Spinal cord (tissue), 10 donors: Measurements from ENCODE around the gene DENND2D. TPM values are rescaled to one million over a fixed set of nuclear protein-coding genes. Genes with fewer than 3 reads are reported as not detected.

Experiments used
- DNase-seq, 6 donors: peaks; one replicate each; pipeline versions ENCODE4 v3.0.0 to v3.0.0-alpha.2; 2013 to 2015; ENCODE audit warnings: low spot score in 6 of 6, low read depth in 4 of 6
- H3K27ac ChIP-seq: one replicate; pipeline ENCODE4 v1.5.1; 2013; ENCODE audit warnings: low read depth, low read length, control low read depth
- H3K27me3 ChIP-seq: one replicate; pipeline ENCODE4 v1.6.1; 2013; ENCODE audit warnings: low read length; ENCODE audit not compliant: control insufficient read depth, insufficient read depth
- H3K36me3 ChIP-seq: one replicate; pipeline ENCODE4 v1.6.1; 2013; ENCODE audit warnings: low read length; ENCODE audit not compliant: control insufficient read depth, insufficient read depth
- H3K4me1 ChIP-seq: one replicate; pipeline ENCODE4 v1.6.1; 2013; ENCODE audit warnings: low read length; ENCODE audit not compliant: control insufficient read depth, insufficient read depth
- H3K4me3 ChIP-seq: one replicate; pipeline ENCODE4 v1.5.1; 2013; ENCODE audit warnings: low read depth, low read length, control low read depth
- H3K9me3 ChIP-seq: one replicate; pipeline ENCODE4 v1.6.1; 2013; ENCODE audit warnings: low read length; ENCODE audit not compliant: control insufficient read depth, insufficient read depth
- WGBS: methylation state at CpG from one replicate; pipeline ENCODE4 v1.1.5; 2013; ENCODE audit warnings: missing lambda C conversion rate; ENCODE audit not compliant: insufficient coverage; 5-methylcytosine and 5-hydroxymethylcytosine counted together
- polyA plus RNA-seq, 2 donors: library from polyadenylated mRNA; unstranded; fragments of 120-200 nt; gene quantifications; one replicate each; pipeline ENCODE4 v1.2.1, GENCODE V29; 2013; ENCODE audit not compliant: insufficient read length in 2 of 2
- small RNA-seq: library from RNA; depleted of rRNA; stranded (forward); fragments of <200 nt; gene quantifications from one replicate; pipeline ENCODE3, GENCODE V24; 2014; ENCODE audit warnings: low replicate concordance
- total RNA-seq, 2 donors: library from RNA; depleted of rRNA in 1 of 2; stranded (reverse); fragments of 120-200 nt in 1 of 2; fragments of >200 nt in 1 of 2; gene quantifications; one replicate each; pipeline versions ENCODE4 v1.2.3 to v1.2.4, GENCODE V29; 2013 to 2014
- donor health status: healthy.

Gene DENND2D
- total and polyA plus RNA-seq, 4 donors, result 1.9 to 10.3 (median 5.4) TPM

- 80% methylated on average over 1 of the region's 5 CpGs for WGBS
- peak overlapping the region; percentile 90 for H3K4me3 ChIP-seq
- peaks cover 5% of the 10 kb centered on the region for H3K4me1 ChIP-seq
Measured at GRCh38 chr1:111141245-111142220, 58.9 kb downstream of the DENND2D start.

DNA sequence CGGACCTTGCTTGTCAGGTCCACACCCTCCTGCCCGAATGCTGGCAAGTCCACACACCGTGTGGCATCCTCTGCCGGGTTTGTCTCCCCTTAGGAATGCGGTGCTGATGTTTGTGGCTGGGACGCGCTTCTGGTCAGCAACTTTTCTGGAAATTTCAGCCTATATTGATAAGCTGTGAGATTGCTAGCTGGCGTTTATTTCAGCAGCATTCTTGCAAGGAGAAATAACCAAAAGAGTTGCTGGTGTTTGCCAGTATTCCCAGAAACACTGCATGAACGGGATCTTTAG, 59.8 kb downstream of the DENND2D start:
- H3K36me3 ChIP-seq, result peaks cover 10% of the 10 kb centered on the region
- peak overlapping the region; percentile 90 for H3K4me3 ChIP-seq
- H3K4me1 ChIP-seq, result peaks cover 5% of the 10 kb centered on the region
- DNase-seq, result peak in 1 of 6 donors; percentile 15
- H3K9me3 ChIP-seq, result no peaks in the 10 kb centered on the region
- no peaks in the 10 kb centered on the region for H3K27me3 ChIP-seq
- WGBS, result 0% methylated on average over 8 of the region's 9 CpGs
- H3K27ac ChIP-seq, result peak overlapping the region; percentile 96

More at GRCh38 chr1:111141245-111142220, 58.9 kb downstream of the DENND2D start:
- H3K9me3 ChIP-seq, result no peaks in the 10 kb centered on the region
- no peak overlapping the region for H3K27ac ChIP-seq
- DNase-seq, result no peak
- H3K36me3 ChIP-seq, result peaks cover 5% of the 10 kb centered on the region
- H3K27me3 ChIP-seq, result no peaks in the 10 kb centered on the region

DNA sequence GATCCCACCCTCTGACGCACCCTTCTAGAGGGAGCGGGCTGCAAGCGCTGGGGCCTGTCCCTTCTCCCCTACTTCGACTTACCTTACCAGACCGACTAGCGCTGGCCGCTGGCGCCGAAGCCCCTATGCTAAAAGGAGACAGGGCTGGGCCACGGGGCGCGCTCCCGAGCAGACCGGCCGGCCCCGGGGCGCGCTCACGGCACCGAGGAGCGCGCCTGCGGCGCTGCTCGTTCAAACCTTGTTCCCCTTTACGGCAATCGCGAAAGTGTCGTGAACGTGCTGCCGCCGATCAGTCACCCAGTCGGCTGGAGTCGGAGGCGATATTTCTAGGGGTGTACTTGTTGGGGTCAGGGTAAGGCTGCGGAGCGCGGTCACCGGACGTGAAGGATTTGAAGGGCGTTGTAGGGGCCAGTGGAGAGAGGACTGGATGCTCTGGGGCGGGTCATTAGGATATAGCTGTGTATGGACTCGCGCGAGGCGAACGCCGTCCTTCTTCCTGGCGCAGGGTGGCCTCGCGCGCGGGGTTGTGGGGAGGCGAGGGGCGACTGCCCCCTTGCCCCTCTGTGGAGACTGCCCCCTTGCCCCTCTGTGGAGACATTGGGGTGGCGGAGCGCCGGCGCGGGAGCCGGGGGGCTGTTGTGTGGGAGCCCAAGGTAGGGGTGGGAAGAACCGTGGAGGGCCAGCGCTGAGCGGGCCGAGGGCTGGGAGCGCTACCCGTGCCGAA, 60.3 kb downstream of the DENND2D start, which contains the start of the genes CEPT1 and DRAM2:
Gene CEPT1, plus strand, starts transcription at position 268 of the 724 bp plus-strand sequence. CDS start 7,492 bp downstream, outside the sequence.
Gene DRAM2, minus strand, starts transcription at position 138 of the 724 bp plus-strand sequence. CDS start 8,539 bp downstream, outside the sequence.
- peak; percentile 92 to 99 (median 98) for DNase-seq
- WGBS, result under 1% methylated on average over 68 of the region's 68 CpGs
- no peaks in the 10 kb centered on the region for H3K9me3 ChIP-seq
- H3K27me3 ChIP-seq, result no peaks in the 10 kb centered on the region
- H3K4me3 ChIP-seq, result peak within 1 kb of the TSS; percentile 90
- peak within 1 kb of the TSS; percentile 96 for H3K27ac ChIP-seq
- H3K4me1 ChIP-seq, result peaks cover 5% of the 10 kb centered on the region
- peaks cover 8% of the 10 kb centered on the region for H3K36me3 ChIP-seq

GRCh38 chr1:111139324-111139955, 61.0 kb downstream of the DENND2D start:
- Histone ChIP-seq H3K9me3 (no peaks in the 10 kb centered on the region), H3K36me3 (peaks cover 8% of the 10 kb centered on the region), H3K4me1 (peaks cover 5% of the 10 kb centered on the region), H3K4me3 (peak overlapping the region; percentile 90), H3K27ac (peak overlapping the region; percentile 96), H3K27me3 (no peaks in the 10 kb centered on the region)
- DNase-seq, result peak in 4 of 6 donors; percentile 29 to 59 (median 40)
- 0% methylated on average over 23 of the region's 33 CpGs for WGBS

Small RNA genes lying within 50 kb of the gene (small RNA-seq; reads per million reads assigned to genes)
- gene AL355816.1, result not detected

Other genes starting within 250 kb of the DENND2D start
- 10 to 100 TPM; 12.6 to 13.4 TPM for gene LRIF1, start 236.7 kb downstream of the DENND2D start, total RNA-seq
- gene LRIF1, start 236.7 kb downstream of the DENND2D start, polyA plus RNA-seq, result 10 to 100 TPM; 11.8 to 16.5 TPM
- 10 to 100 TPM; 49.5 to 70.2 TPM for gene DRAM2, start 60.6 kb downstream of the DENND2D start, total RNA-seq
- gene DRAM2, start 60.6 kb downstream of the DENND2D start, polyA plus RNA-seq, result 10 to 100 TPM; 40.2 to 41.7 TPM
- 10 to 100 TPM; 50.5 to 69.5 TPM for gene CEPT1, start 60.4 kb downstream of the DENND2D start, total RNA-seq
- 10 to 100 TPM; 36.9 to 37.3 TPM for gene CEPT1, start 60.4 kb downstream of the DENND2D start, polyA plus RNA-seq
- gene CHI3L2, start 27.1 kb upstream of the DENND2D start, total RNA-seq, result under 1 TPM; 0.89 to 0.94 TPM
- under 1 TPM in 1 of 2 donors, not detected in 1; 0.47 TPM for gene CHI3L2, start 27.1 kb upstream of the DENND2D start, polyA plus RNA-seq
- not detected for gene CHIA, start 90.2 kb upstream of the DENND2D start, total RNA-seq
- gene CHIA, start 90.2 kb upstream of the DENND2D start, polyA plus RNA-seq, result not detected
- gene OVGP1, start 227.1 kb upstream of the DENND2D start, total RNA-seq, result 1 to 10 TPM; 2.9 to 3.0 TPM
- gene OVGP1, start 227.1 kb upstream of the DENND2D start, polyA plus RNA-seq, result 1 to 10 TPM; 4.9 to 9.9 TPM
- 10 to 100 TPM; 20.1 to 27.3 TPM for gene WDR77, start 248.6 kb upstream of the DENND2D start, total RNA-seq
- 10 to 100 TPM; 41.2 to 47.5 TPM for gene WDR77, start 248.6 kb upstream of the DENND2D start, polyA plus RNA-seq
- 100 to 1,000 TPM; 344 to 409 TPM for gene ATP5PB, start 248.8 kb upstream of the DENND2D start, total RNA-seq
- 100 to 1,000 TPM; 333 to 365 TPM for gene ATP5PB, start 248.8 kb upstream of the DENND2D start, polyA plus RNA-seq